Mesendoderm (in vitro differentiated cells): ENCODE measurements around the gene KIDINS220.

ENCODE experiments used
- DNase-seq: peaks from one replicate; pipeline ENCODE4 v3.0.0; 2013
- H2AK5ac ChIP-seq: 2 replicates; pipeline ENCODE4 v1.6.1; 2013; ENCODE audit warnings: low read length, inconsistent platforms
- H2BK120ac ChIP-seq: 2 replicates; pipeline ENCODE4 v1.6.1; 2013; ENCODE audit warnings: low read depth, mild to moderate bottlenecking, low read length, moderate library complexity, mixed read lengths
- H2BK15ac ChIP-seq: replicated peaks from 2 replicates; pipeline ENCODE4 v1.6.1; 2013; ENCODE audit warnings: low read depth, mild to moderate bottlenecking, moderate library complexity
- H2BK5ac ChIP-seq: 2 replicates; pipeline ENCODE4 v1.6.1; 2013; ENCODE audit warnings: low read length, inconsistent platforms
- H3K18ac ChIP-seq: 2 replicates; pipeline ENCODE4 v1.6.1; 2013; ENCODE audit warnings: mild to moderate bottlenecking, low read length, mixed read lengths
- H3K23ac ChIP-seq: one replicate; pipeline ENCODE4 v1.6.1; 2013; ENCODE audit warnings: low read length
- H3K27ac ChIP-seq: 2 replicates; pipeline ENCODE4 v1.5.1; 2013; ENCODE audit warnings: low read depth, mild to moderate bottlenecking, inconsistent platforms, low read length, moderate library complexity
- H3K27me3 ChIP-seq: 2 replicates; pipeline ENCODE4 v1.6.1; 2013; ENCODE audit warnings: low read length, control low read depth, mild to moderate bottlenecking, inconsistent platforms; ENCODE audit not compliant: insufficient read depth, poor library complexity
- H3K36me3 ChIP-seq: 2 replicates; pipeline ENCODE4 v1.6.1; 2013; ENCODE audit warnings: low read length, inconsistent platforms; ENCODE audit not compliant: control insufficient read depth, insufficient read depth
- H3K4ac ChIP-seq: one replicate; pipeline ENCODE4 v1.6.1; 2013; ENCODE audit warnings: low read depth, mild to moderate bottlenecking, low read length, moderate library complexity
- H3K4me1 ChIP-seq: 2 replicates; pipeline ENCODE4 v1.6.1; 2013; ENCODE audit warnings: low read depth, low read length, inconsistent platforms; ENCODE audit not compliant: control insufficient read depth
- H3K4me2 ChIP-seq: 2 replicates; pipeline ENCODE4 v1.6.1; 2013; ENCODE audit warnings: low read length
- H3K4me3 ChIP-seq: 2 replicates; pipeline ENCODE4 v1.5.1; 2013; ENCODE audit warnings: mild to moderate bottlenecking, low read length
- H3K56ac ChIP-seq: one replicate; pipeline ENCODE4 v1.6.1; 2013; ENCODE audit warnings: low read length
- H3K79me1 ChIP-seq: 2 replicates; pipeline ENCODE4 v1.6.1; 2013; ENCODE audit warnings: low read length, inconsistent platforms
- H3K79me2 ChIP-seq: 2 replicates; pipeline ENCODE4 v1.6.1; 2013; ENCODE audit warnings: mild to moderate bottlenecking, low read length; ENCODE audit not compliant: control insufficient read depth, insufficient read depth
- H3K9ac ChIP-seq: 2 replicates; pipeline ENCODE4 v1.6.1; 2013; ENCODE audit warnings: low read length, inconsistent platforms
- H4K5ac ChIP-seq: one replicate; pipeline ENCODE4 v1.6.1; 2013; ENCODE audit warnings: low read length
- H4K8ac ChIP-seq: one replicate; pipeline ENCODE4 v1.6.1; 2013; ENCODE audit warnings: low read depth, mild to moderate bottlenecking, control low read depth, low read length, moderate library complexity
- WGBS: extraction: QIAGEN DNeasy Blood & Tissue Kit; methylation state at CpG from one replicate; pipeline ENCODE4 v1.1.7; 2013; ENCODE audit warnings: low lambda C conversion rate, missing lambda C conversion rate; ENCODE audit not compliant: insufficient coverage; ENCODE audit errors: extremely low coverage; 5-methylcytosine and 5-hydroxymethylcytosine counted together

KIDINS220 gene

GRCh38 chr2:8867363-8867762 is 29.9 kb upstream of the KIDINS220 start:
- H4K5ac ChIP-seq, result no peak overlapping the region
- H3K4me2 ChIP-seq, result no peak overlapping the region
- no peak overlapping the region for H2BK15ac ChIP-seq
- no CpG with 5 or more reads among the region's 3 CpGs for WGBS
- H3K18ac ChIP-seq, result no peak overlapping the region
- no peaks in the 10 kb centered on the region for H3K27me3 ChIP-seq
- no peak for DNase-seq
- no peaks in the 10 kb centered on the region for H3K4me1 ChIP-seq
- H3K56ac ChIP-seq, result no peak overlapping the region
- no peak overlapping the region for H2BK120ac ChIP-seq
- no peak overlapping the region for H3K4me3 ChIP-seq
- H4K8ac ChIP-seq, result no peak overlapping the region
- no peaks in the 10 kb centered on the region for H3K79me1 ChIP-seq
- no peaks in the 10 kb centered on the region for H3K79me2 ChIP-seq
- no peak overlapping the region for H3K27ac ChIP-seq
- H3K23ac ChIP-seq, result no peak overlapping the region
- H3K4ac ChIP-seq, result no peak overlapping the region
- no peak overlapping the region for H2BK5ac ChIP-seq
- H2AK5ac ChIP-seq, result no peak overlapping the region
- H3K9ac ChIP-seq, result no peak overlapping the region
- H3K36me3 ChIP-seq, result peaks cover 3% of the 10 kb centered on the region

- H3K4ac ChIP-seq, result no peak overlapping the region
- H3K18ac ChIP-seq, result no peak overlapping the region
- H2BK15ac ChIP-seq, result no peak overlapping the region
- H3K79me2 ChIP-seq, result no peaks in the 10 kb centered on the region
- H3K27me3 ChIP-seq, result no peaks in the 10 kb centered on the region
- WGBS, result no CpG with 5 or more reads among the region's 10 CpGs
- no peaks in the 10 kb centered on the region for H3K4me1 ChIP-seq
- H3K4me2 ChIP-seq, result no peak overlapping the region
- no peak overlapping the region for H2BK120ac ChIP-seq
- H3K9ac ChIP-seq, result no peak overlapping the region
- H2BK5ac ChIP-seq, result no peak overlapping the region
- peaks cover 3% of the 10 kb centered on the region for H3K36me3 ChIP-seq
- no peak overlapping the region for H3K56ac ChIP-seq
- no peak overlapping the region for H4K5ac ChIP-seq
- no peak overlapping the region for H3K23ac ChIP-seq
- no peak overlapping the region for H2AK5ac ChIP-seq
- H3K79me1 ChIP-seq, result no peaks in the 10 kb centered on the region
- DNase-seq, result no peak
- H3K27ac ChIP-seq, result no peak overlapping the region
- H3K4me3 ChIP-seq, result no peak overlapping the region
- H4K8ac ChIP-seq, result no peak overlapping the region
Measured at GRCh38 chr2:8863331-8863953, 26.0 kb upstream of the KIDINS220 start.

GRCh38 chr2:8862230-8862629 is 24.8 kb upstream of the KIDINS220 start:
- H3K4me3 ChIP-seq, result no peak overlapping the region
- no peak overlapping the region for H3K27ac ChIP-seq
- H3K79me2 ChIP-seq, result no peaks in the 10 kb centered on the region
- no peak overlapping the region for H3K56ac ChIP-seq
- H2BK15ac ChIP-seq, result no peak overlapping the region
- no peak overlapping the region for H2AK5ac ChIP-seq
- no peaks in the 10 kb centered on the region for H3K4me1 ChIP-seq
- H3K36me3 ChIP-seq, result no peaks in the 10 kb centered on the region
- no peak overlapping the region for H2BK5ac ChIP-seq
- no peak overlapping the region for H3K18ac ChIP-seq
- no peak overlapping the region for H3K23ac ChIP-seq
- no peak overlapping the region for H3K9ac ChIP-seq
- H2BK120ac ChIP-seq, result no peak overlapping the region
- H3K27me3 ChIP-seq, result no peaks in the 10 kb centered on the region
- no peak overlapping the region for H3K4me2 ChIP-seq
- no peak overlapping the region for H4K5ac ChIP-seq
- no peak overlapping the region for H3K4ac ChIP-seq
- no peaks in the 10 kb centered on the region for H3K79me1 ChIP-seq
- no peak overlapping the region for H4K8ac ChIP-seq
- no CpG with 5 or more reads among the region's 7 CpGs for WGBS
- DNase-seq, result no peak

GRCh38 chr2:8861797-8862196 is 24.4 kb upstream of the KIDINS220 start:
- Histone ChIP-seq H3K4me2 (no peak overlapping the region), H3K4me3 (no peak overlapping the region)

GRCh38 chr2:8860239-8860638 is 22.8 kb upstream of the KIDINS220 start:
- WGBS, result no CpG with 5 or more reads among the region's 2 CpGs
- Histone ChIP-seq H3K4me2 (no peak overlapping the region), H3K27me3 (no peaks in the 10 kb centered on the region), H2BK120ac (no peak overlapping the region), H3K79me2 (no peaks in the 10 kb centered on the region), H2BK5ac (no peak overlapping the region), H3K56ac (no peak overlapping the region), H3K27ac (no peak overlapping the region), H3K9ac (no peak overlapping the region), H2AK5ac (no peak overlapping the region), H3K4me1 (no peaks in the 10 kb centered on the region), H4K5ac (no peak overlapping the region), H2BK15ac (no peak overlapping the region), H4K8ac (no peak overlapping the region), H3K4ac (no peak overlapping the region), H3K79me1 (no peaks in the 10 kb centered on the region), H3K4me3 (no peak overlapping the region), H3K23ac (no peak overlapping the region), H3K18ac (no peak overlapping the region), H3K36me3 (no peaks in the 10 kb centered on the region)
- no peak for DNase-seq

More at GRCh38 chr2:8861797-8862196, 24.4 kb upstream of the KIDINS220 start:
- Histone ChIP-seq H3K4me1 (no peaks in the 10 kb centered on the region), H2BK5ac (no peak overlapping the region), H3K79me1 (no peaks in the 10 kb centered on the region), H2AK5ac (no peak overlapping the region), H3K36me3 (no peaks in the 10 kb centered on the region), H4K8ac (no peak overlapping the region), H2BK120ac (no peak overlapping the region), H3K27ac (no peak overlapping the region), H4K5ac (no peak overlapping the region), H3K56ac (no peak overlapping the region), H3K18ac (no peak overlapping the region), H3K79me2 (no peaks in the 10 kb centered on the region), H3K9ac (no peak overlapping the region), H2BK15ac (no peak overlapping the region), H3K23ac (no peak overlapping the region), H3K4ac (no peak overlapping the region), H3K27me3 (no peaks in the 10 kb centered on the region)
- no peak for DNase-seq
- no CpG with 5 or more reads among the region's 1 CpG for WGBS

GRCh38 chr2:8858910-8859309 is 21.5 kb upstream of the KIDINS220 start:
- no peaks in the 10 kb centered on the region for H3K36me3 ChIP-seq
- H3K27me3 ChIP-seq, result no peaks in the 10 kb centered on the region
- no CpG with 5 or more reads among the region's 1 CpG for WGBS

More at GRCh38 chr2:8858910-8859309, 21.5 kb upstream of the KIDINS220 start:
- H2BK120ac ChIP-seq, result no peak overlapping the region
- H2BK5ac ChIP-seq, result no peak overlapping the region
- no peak overlapping the region for H3K18ac ChIP-seq
- no peak overlapping the region for H4K8ac ChIP-seq
- H2BK15ac ChIP-seq, result no peak overlapping the region
- no peaks in the 10 kb centered on the region for H3K79me2 ChIP-seq
- no peaks in the 10 kb centered on the region for H3K79me1 ChIP-seq
- no peak overlapping the region for H3K27ac ChIP-seq
- H4K5ac ChIP-seq, result no peak overlapping the region
- H3K9ac ChIP-seq, result no peak overlapping the region
- H3K23ac ChIP-seq, result no peak overlapping the region
- DNase-seq, result no peak
- H3K4me1 ChIP-seq, result no peaks in the 10 kb centered on the region
- no peak overlapping the region for H3K4me3 ChIP-seq
- H3K4me2 ChIP-seq, result no peak overlapping the region
- no peak overlapping the region for H2AK5ac ChIP-seq
- no peak overlapping the region for H3K4ac ChIP-seq
- H3K56ac ChIP-seq, result no peak overlapping the region
